NCI-H2107 (cell line): ENCODE results near the gene TAB3.

Source experiments
- DNase-seq: peaks from one replicate; lab custom pipeline; 2025; lab: John Stamatoyannopoulos, UW

TAB3 gene

GRCh38 chrX:30887288-30887687, 1.8 kb downstream of the TAB3 start:
- no peak for DNase-seq

DNA sequence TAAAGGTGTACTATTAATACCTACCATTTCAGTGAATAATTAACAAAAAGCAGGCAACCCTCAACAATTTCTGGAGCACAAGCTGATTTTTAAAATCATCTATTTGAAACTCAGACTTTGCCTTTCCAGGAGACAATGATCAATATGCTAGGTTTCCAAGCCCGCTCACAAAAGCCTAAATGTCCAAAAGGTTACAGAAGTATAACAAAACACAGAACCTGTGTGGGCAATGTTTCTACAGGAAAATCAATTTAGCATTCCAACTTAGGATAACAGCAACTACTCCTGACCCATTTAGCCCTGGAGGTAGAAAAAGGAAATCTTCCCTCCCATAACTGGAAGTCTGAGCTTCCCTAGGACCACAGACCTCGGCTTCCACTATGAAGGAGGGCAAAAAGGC, 3.9 kb downstream of the TAB3 start:
- no peak for DNase-seq

DNA sequence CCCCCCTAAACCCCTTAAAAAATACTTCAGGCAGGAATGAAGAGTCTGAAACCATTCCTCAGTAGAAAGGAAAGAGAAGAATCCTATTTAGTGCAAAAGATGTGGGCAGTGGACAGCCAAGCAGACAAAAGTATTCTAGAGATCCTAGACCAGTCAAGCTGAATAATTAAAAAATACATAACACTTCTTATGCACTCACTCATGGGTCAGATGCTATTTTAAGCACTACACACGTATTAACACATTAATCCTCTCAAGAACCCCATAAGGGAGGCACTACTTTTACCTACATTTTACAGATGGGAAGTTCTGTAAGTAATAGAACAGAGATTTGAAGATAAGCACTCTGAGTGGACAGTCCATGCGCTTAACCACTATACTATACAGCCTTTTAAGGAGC, 5.9 kb downstream of the TAB3 start:
- DNase-seq, result no peak

- DNase-seq, result no peak
Observed at GRCh38 chrX:30881797-30882196, 7.3 kb downstream of the TAB3 start.

- DNase-seq, result no peak
Observed at GRCh38 chrX:30881390-30881789, 7.7 kb downstream of the TAB3 start.

- no peak for DNase-seq
Observed at GRCh38 chrX:30880058-30880457, 9.0 kb downstream of the TAB3 start.

GRCh38 chrX:30876367-30876766, 12.7 kb downstream of the TAB3 start:
- no peak for DNase-seq

GRCh38 chrX:30875957-30876356, 13.1 kb downstream of the TAB3 start:
- no peak for DNase-seq

DNA sequence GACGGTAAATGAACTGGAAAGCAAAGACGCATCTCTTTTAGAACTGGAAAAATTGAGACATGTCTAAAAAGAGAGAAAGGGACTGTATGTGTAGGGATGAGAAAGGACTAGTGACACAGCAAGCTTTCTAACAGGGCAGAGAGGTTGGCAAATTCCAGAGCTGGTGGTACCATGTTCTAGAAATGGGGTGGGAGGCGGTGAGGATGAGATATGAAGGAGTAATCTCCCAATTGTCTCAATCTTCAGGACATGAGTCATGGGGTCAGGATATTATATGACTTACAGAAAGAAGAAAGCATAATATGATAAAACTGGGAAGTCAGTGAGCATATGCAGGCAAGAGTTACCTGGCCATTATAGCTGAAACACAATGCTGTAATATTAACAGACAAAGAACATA, 14.2 kb downstream of the TAB3 start:
- no peak for DNase-seq

DNA sequence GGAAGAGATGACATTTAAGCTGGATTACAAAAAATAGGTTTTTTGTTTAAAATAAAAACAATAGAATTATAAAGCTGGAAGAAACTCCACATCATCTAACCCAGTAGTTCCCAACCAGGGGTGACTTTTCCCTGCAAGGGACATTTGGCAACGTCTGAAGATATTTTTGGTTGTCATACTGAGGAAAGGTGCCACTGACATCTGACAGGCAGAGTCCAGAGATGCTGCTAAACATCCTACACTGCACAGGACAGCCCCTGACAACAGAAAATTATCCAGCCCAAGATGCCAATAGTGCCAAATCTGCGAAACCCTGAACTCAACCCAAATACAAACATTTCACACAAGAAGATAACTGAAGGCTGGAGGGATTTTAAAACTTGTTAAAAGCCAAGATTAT, 18.5 kb downstream of the TAB3 start:
- no peak for DNase-seq

GRCh38 chrX:30865612-30866011, 23.4 kb downstream of the TAB3 start:
- DNase-seq, result no peak

- DNase-seq, result no peak
Observed at GRCh38 chrX:30865015-30865414, 24.0 kb downstream of the TAB3 start.

GRCh38 chrX:30864383-30864785, 24.7 kb downstream of the TAB3 start:
- no peak for DNase-seq

DNA sequence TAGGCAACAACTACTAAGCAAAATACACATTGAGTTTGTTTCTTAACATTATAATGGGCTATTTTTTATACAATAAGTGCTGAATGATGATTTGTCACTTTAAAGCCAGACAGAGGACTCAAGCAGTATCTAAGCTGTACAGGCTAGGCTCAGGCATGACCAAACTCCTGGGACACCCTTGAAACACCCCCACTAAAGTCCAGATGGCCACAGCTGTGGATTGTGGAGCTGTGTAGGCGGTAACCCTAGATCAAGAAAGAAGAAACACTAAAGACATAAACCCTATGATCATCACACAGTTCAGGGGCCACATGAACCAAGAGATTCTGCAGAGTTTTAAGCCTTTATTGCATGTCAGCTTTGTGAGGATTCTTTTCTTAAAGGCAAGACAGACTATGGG, 25.1 kb downstream of the TAB3 start:
- no peak for DNase-seq

DNA sequence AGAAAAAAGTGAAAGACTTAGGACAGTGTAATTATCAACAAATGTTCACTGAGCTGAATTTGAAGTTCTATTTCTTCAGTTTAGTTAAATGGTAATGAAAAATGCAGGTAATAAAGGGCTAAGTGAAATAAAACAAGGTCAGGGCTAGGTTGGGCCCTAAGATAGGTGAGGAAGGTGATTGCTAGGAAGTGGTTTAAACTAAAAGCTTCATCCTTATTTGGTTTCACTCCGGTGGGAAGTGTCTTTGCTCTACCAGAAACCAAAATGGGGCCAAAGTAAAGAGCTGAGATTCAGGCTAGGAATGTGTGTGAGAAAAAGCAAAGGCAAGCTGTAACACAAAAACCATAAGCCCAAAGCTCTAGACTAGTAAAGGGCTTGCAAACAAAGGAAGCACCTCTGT, 31.0 kb downstream of the TAB3 start:
- no peak for DNase-seq

- DNase-seq, result no peak
Observed at GRCh38 chrX:30851449-30851848, 37.6 kb downstream of the TAB3 start.

DNA sequence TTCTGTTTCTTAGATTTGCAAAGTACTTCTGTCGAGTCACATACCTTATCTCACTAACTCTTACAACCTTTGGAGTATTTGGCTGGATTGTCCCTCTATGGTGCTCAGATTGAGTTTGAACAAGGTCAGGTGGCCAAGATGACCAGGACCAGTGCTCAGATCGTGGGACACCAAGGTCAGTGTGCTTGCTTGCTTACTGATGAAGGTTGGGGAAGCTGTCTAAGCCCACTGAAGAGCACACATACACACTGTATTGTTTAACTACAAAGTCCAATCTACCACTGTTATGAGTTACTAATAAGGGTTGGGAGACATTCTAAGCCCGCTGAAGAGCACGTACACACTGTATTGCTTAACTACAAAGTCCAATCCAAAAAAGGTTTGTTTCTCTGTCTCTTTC, 53.7 kb downstream of the TAB3 start:
- DNase-seq, result no peak

- DNase-seq, result no peak
Observed at GRCh38 chrX:30833896-30834295, 55.2 kb downstream of the TAB3 start.

DNA sequence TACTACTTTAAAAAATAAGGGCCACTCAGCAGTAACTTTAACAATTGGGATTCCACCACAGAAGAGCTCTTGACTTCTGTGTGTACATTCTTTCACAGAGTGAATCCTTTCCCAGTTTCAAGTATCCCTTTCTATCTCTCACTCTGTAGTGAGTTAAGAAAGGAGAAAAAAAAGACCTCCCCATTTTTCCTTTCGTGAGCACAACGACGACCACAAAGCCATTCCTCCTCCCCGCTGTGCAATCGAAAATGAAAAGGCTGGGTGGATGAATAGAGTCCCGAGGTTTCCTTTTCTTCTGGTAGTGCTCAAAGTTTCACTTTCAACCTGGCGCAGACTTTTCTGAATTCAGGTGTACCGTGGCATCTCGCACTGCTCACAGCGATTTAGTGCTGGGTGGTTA, 58.0 kb downstream of the TAB3 start:
- DNase-seq, result no peak

GRCh38 chrX:30830326-30830943, 58.6 kb downstream of the TAB3 start:
- DNase-seq, result no peak

DNA sequence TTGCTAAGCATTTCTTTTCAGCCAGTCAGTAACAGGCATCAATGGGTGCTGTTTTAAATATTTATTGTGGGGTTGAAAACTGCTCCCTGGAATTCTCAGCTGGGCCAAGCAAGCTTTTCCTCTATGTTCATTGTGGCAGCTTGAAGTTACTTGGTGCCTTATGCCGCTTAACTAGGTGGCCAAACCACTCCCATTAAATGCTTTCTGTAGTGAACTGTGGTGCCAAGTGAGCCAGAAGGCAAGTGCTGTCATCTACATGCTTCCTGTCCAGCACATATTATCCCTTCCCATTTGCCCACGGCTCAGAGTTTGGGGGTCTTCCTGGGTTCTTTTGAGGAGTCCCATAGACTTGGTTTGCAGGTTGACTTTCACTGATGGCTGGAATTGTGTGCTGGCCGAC, 64.8 kb downstream of the TAB3 start:
- no peak for DNase-seq

DNA sequence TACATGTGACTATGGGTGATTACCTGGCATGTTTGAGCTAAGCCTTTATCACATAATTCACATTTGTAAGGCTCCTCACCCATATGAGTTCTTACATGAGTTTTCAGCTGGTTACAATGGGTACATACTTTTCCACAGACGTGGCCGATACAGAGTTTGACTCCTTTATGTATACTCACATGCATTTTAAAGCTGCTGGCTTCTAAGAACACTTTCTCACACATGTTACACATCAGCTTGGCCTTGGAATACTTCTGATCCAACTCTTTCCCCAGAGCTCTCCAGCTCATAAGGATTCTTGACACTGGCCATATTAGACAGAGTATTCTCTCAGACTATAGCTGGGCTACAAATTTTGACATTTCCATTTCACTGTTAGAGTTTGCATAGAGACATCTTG, 66.3 kb downstream of the TAB3 start:
- DNase-seq, result no peak

DNA sequence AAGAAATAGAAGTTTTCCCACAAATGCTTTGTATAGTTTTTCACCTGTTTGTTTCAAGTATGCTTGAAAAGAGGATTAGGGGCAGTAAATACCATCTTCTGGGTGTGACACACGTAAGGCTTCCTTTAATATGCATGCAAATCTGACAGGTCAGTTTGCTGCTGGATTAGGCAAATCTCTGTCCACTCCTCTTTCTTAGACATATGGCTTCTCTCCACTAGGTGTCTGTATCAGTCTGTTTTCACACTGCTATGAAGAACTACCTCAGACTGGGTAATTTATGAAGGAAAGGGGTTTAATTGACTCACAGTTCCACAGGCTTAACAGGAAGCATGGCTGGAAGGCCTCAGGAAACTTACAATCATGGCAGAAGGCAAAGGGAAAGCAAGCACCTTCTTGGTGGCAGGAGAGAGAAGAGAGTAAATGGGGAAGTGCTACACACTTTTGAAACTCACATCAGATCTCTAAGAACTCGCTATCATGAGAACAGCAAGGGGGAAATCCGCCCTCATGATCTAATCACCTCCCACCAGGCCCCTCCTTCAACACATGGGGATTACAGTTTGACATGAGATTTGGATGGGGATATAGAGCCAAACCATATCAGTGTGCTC, 66.9 kb downstream of the TAB3 start:
- DNase-seq, result no peak

- DNase-seq, result no peak
Observed at GRCh38 chrX:30821116-30821515, 67.9 kb downstream of the TAB3 start.
